Heart left ventricle (tissue), 13 donors: ENCODE results near the gene TMTC2.

ENCODE experiments used
- CTCF ChIP-seq, 12 donors: fragments of 200-600 bp; sonication (generic) in 4 of 12; IDR thresholded peaks; one replicate each; pipeline versions ENCODE4 v1.5.0 to v1.8.0; 2018 to 2022; ENCODE audit warnings: antibody characterized with exemption in 12 of 12, mild to moderate bottlenecking in 5 of 12
- POLR2A ChIP-seq, 2 donors: fragments of 450-650 bp; IDR thresholded peaks; one replicate each; pipeline ENCODE4 v1.6.1; 2017; ENCODE audit warnings: antibody characterized with exemption in 2 of 2, mild to moderate bottlenecking in 2 of 2, moderate library complexity in 2 of 2
- donor health status: ischemic (EF 13 %, LVEDD 7.1; RV severe dilation, severe dysfunction).
- donor health status: DM: no; HTN: yes; CAD: no.
- donor health status: DM: no; HTN: no; CAD: no.
- donor health status: ischemic (EF 25% LVEDD 6.9; RV normal size, moderate dysfunction).
- donor health status: ischemic (EF 25% LVEDD 5.7; RV mildly dilated, moderate dysfunction).
- donor health status: ischemic (EF 35%, LVEDD 5.7; RV mildly dilated, moderate dysfunction).
- donor health status: nonischemic (EF 11% LVEDD 7.7; RV severe dilation, severe dysfunction).
- donor health status: DM: yes; HTN: yes; CAD: no.
- donor health status: PGD.
- donor health status: ischemic (EF 29% LVEDD 5.4; RV normal size, mild dysfunction).
- donor health status: nonischemic (EF 23%, LVEDD 6.1; RV moderate dilation, normal function).

GRCh38 chr12:82645414-82645813, 41.3 kb upstream of the TMTC2 start:
- TF ChIP-seq CTCF (IDR thresholded peaks at IDR 0.05) (no peak), POLR2A (IDR thresholded peaks at IDR 0.05) (no peak)
